K562 (cell line): ENCODE results near the gene DTL. TPM values are rescaled to one million over a fixed set of nuclear protein-coding genes. Genes with fewer than 3 reads are reported as not detected.

ENCODE experiments used
- ATAC-seq: fragments of 200-7000 bp; cut with Tn5 transposase; 3 replicates; pipeline ENCODE4 v1.9.1; 2020; ENCODE audit warnings: moderate library complexity
- BruUV-seq: library from RNA; stranded (reverse); fragments of 400-500 nt; replicated peaks from 2 replicates; lab custom pipeline; 2021; lab: Mats Ljungman, UMichigan
- CTCF ChIA-PET: fragments of 300-600 bp; formaldehyde crosslinking; extraction: SDS; loops from one replicate; lab custom pipeline; 2021; ENCODE audit warnings: low intra/inter-chr PET ratio; lab: Yijun Ruan, JAX
- POLR2A ChIA-PET: fragments of 300-600, 350-650 bp; sonication (Branson Sonifier 250); formaldehyde crosslinking; extraction: SDS; loops from one replicate; lab custom pipeline; 2021; ENCODE audit warnings: antibody characterized with exemption, inconsistent platforms; lab: Yijun Ruan, JAX
- DNase-seq, 4 experiments: peaks; one replicate each; pipeline versions ENCODE4 v3.0.0 to v3.0.0-alpha.2; 2011 to 2018; ENCODE audit warnings: low spot score in 3 of 4, mixed read lengths in 3 of 4; ENCODE audit errors: extremely low read depth in 1 of 4
- FAIRE-seq: peaks from 2 replicates; lab custom pipeline; 2011; peaks lifted over from hg19 to GRCh38; lab: Jason Lieb, UNC
- H2AFZ ChIP-seq: 2 replicates; pipeline ENCODE4 v1.6.0; 2011; ENCODE audit warnings: low read depth, low read length, control low read depth, inconsistent platforms
- H3K27ac ChIP-seq: fragments of 200-600 bp; 3 replicates; pipeline ENCODE4 v1.8.0; 2011; ENCODE audit warnings: low read depth, mild to moderate bottlenecking, control low read depth, inconsistent platforms, low read length, moderate library complexity, mixed read lengths; ENCODE audit errors: extremely low read depth
- H3K27me3 ChIP-seq, 2 experiments: fragments of 300-600 bp in 1 of 2; 2 replicates in 1 of 2; 3 replicates in 1 of 2; pipeline versions ENCODE4 v1.6.0 to v1.8.0; 2011; ENCODE audit warnings: inconsistent platforms in 2 of 2, low read length in 2 of 2, mild to moderate bottlenecking in 1 of 2, mixed read lengths in 1 of 2, moderate library complexity in 1 of 2; ENCODE audit not compliant: control insufficient read depth in 2 of 2, insufficient read depth in 2 of 2
- H3K36me3 ChIP-seq: fragments of 300-600 bp; 3 replicates; pipeline ENCODE4 v1.8.0; 2011; ENCODE audit warnings: mild to moderate bottlenecking, low read length, inconsistent platforms; ENCODE audit not compliant: control insufficient read depth, insufficient read depth
- H3K4me1 ChIP-seq, 2 experiments: fragments of 200-600 bp in 1 of 2; replicated peaks in 1 of 2; 2 replicates in 1 of 2; 3 replicates in 1 of 2; pipeline versions ENCODE4 v1.5.1 to v1.8.0; 2011; ENCODE audit warnings: inconsistent platforms in 2 of 2, low read length in 2 of 2, mild to moderate bottlenecking in 1 of 2, mixed read lengths in 1 of 2, moderate library complexity in 1 of 2; ENCODE audit not compliant: control insufficient read depth in 2 of 2, insufficient read depth in 2 of 2
- H3K4me2 ChIP-seq: 2 replicates; pipeline ENCODE4 v1.6.1; 2011; ENCODE audit warnings: low read length, control low read depth, inconsistent platforms, mixed read lengths; ENCODE audit not compliant: insufficient read depth
- H3K4me3 ChIP-seq: fragments of 200-600 bp; sonication (generic), shearing (Covaris generic); 2 replicates; pipeline ENCODE4 v1.5.1; 2016; ENCODE audit warnings: control low read depth, inconsistent platforms
- H3K79me2 ChIP-seq: fragments of 200-600 bp; 3 replicates; pipeline ENCODE4 v1.8.0; 2011; ENCODE audit warnings: low read length, inconsistent platforms; ENCODE audit not compliant: control insufficient read depth, insufficient read depth
- H3K9ac ChIP-seq, 2 experiments: 2 replicates each; pipeline versions ENCODE4 v1.6.0 to v1.6.1; 2011; ENCODE audit warnings: low read depth in 2 of 2, low read length in 2 of 2, control low read depth in 1 of 2, inconsistent platforms in 1 of 2, mild to moderate bottlenecking in 1 of 2, mixed read lengths in 1 of 2; ENCODE audit not compliant: insufficient read depth in 1 of 2
- H3K9me1 ChIP-seq: one replicate; pipeline ENCODE4 v1.6.0; 2011; ENCODE audit warnings: inconsistent platforms, mild to moderate bottlenecking, low read length, moderate library complexity; ENCODE audit not compliant: control insufficient read depth, insufficient read depth
- H3K9me3 ChIP-seq: replicated peaks from 2 replicates; pipeline ENCODE4 v1.5.1; 2011; ENCODE audit warnings: low read depth, low read length, inconsistent platforms; ENCODE audit not compliant: control insufficient read depth, insufficient read depth
- H4K20me1 ChIP-seq: replicated peaks from 2 replicates; pipeline ENCODE4 v1.6.1; 2011; ENCODE audit warnings: low read length, inconsistent platforms, mixed read lengths; ENCODE audit not compliant: control insufficient read depth, insufficient read depth
- ESRRA ChIP-seq: fragments of 450-650 bp; IDR thresholded peaks from 2 replicates; pipeline ENCODE4 v1.6.1; 2014; ENCODE audit warnings: low read depth, mild to moderate bottlenecking, moderate library complexity, borderline replicate concordance
- GTF3C2 ChIP-seq: IDR thresholded peaks from 3 replicates; pipeline ENCODE4 v1.6.1; 2011; ENCODE audit warnings: borderline replicate concordance, mild to moderate bottlenecking, moderate library complexity; ENCODE audit not compliant: insufficient read length; ENCODE audit errors: extremely low read depth
- HNRNPUL1 ChIP-seq: fragments of 200-400 bp; formaldehyde crosslinking; IDR thresholded peaks from 2 replicates; pipeline ENCODE4 v1.6.1; 2017; ENCODE audit warnings: low read length
- SPI1 ChIP-seq: IDR thresholded peaks from 2 replicates; pipeline ENCODE4 v1.6.1; 2011; ENCODE audit warnings: low read depth, low read length, control low read depth, borderline replicate concordance
- THAP12 ChIP-seq: fragments of 250-450 bp; sonication (Bioruptor Pico); IDR thresholded peaks from 2 replicates; pipeline ENCODE4 v1.9.0; 2021; ENCODE audit warnings: mild to moderate bottlenecking, inconsistent platforms
- TRIM25 ChIP-seq: fragments of 450-650 bp; IDR thresholded peaks from 2 replicates; pipeline ENCODE4 v1.7.0; 2016; ENCODE audit warnings: borderline replicate concordance
- ZFP1 ChIP-seq: fragments of 450-650 bp; formaldehyde crosslinking; IDR thresholded peaks from 2 replicates; pipeline ENCODE4 v1.4.0; 2020; ENCODE audit warnings: mild to moderate bottlenecking, mixed read lengths
- WGBS: fragments of 100-300 bp; shearing (Covaris generic); methylation state at CpG from one replicate; pipeline ENCODE4 v1.1.6; 2016; ENCODE audit warnings: low coverage, mixed read lengths; ENCODE audit not compliant: insufficient coverage; ENCODE audit errors: missing lambda C conversion rate; 5-methylcytosine and 5-hydroxymethylcytosine counted together
- in situ Hi-C: fragments of 300-500 bp; cut with MboI; formaldehyde crosslinking; loops from 4 replicates; pipeline ENCODE4 v1.15.0; 2018; ENCODE audit warnings: inconsistent platforms, mixed read lengths
- intact Hi-C: fragments of 100-400 bp; cut with micrococcal nuclease; formaldehyde crosslinking; loops from 2 replicates; pipeline ENCODE4 v1.14.2; 2022
- polyA plus RNA-seq, 8 experiments: library from polyadenylated mRNA; depleted of rRNA in 4 of 8; stranded (reverse) in 5 of 8; unstranded in 3 of 8; fragments of >200 nt; fragmentation: Nextera tagmentation in 2 of 8; fragmentation: Illumina TruSeq in 1 of 8; extraction: Ambion mirVana in 2 of 8; extraction: Trizol in 1 of 8; gene quantifications; 2 replicates each; pipeline versions ENCODE4 v1.2.1 to v1.2.3, GENCODE V29; 2011 to 2014; ENCODE audit warnings: inconsistent platforms in 1 of 8, missing spikeins in 1 of 8
- total RNA-seq, 7 experiments: library from RNA; depleted of rRNA in 6 of 7; stranded (reverse); fragments of >200 nt in 6 of 7; fragmentation: Illumina TruSeq in 2 of 7; extraction: Trizol in 2 of 7; gene quantifications; 2 replicates each; pipeline versions ENCODE4 v1.2.1 to v1.2.3, GENCODE V29; 2011 to 2021; ENCODE audit warnings: low replicate concordance in 1 of 7

Gene DTL
- total and polyA plus RNA-seq, 9 of the 15 experiments (the other 6 are each of a cell fraction or from before 2014, with no cell fraction given) = 38.3 to 81.0 (median 63.2) TPM

GRCh38 chr1:212106286-212106792, 70.8 kb downstream of the DTL start (continued):
- TF ChIP-seq GTF3C2 (no peak), TRIM25 (no peak), ZFP1 (no peak), HNRNPUL1 (no peak)
- TF ChIP-seq, all 486 proteins: peak for 0

- in situ Hi-C loops (no loop called here), intact Hi-C loops (no loop called here)
- Histone ChIP-seq H3K79me2 (no peaks in the 10 kb centered on the region), H2AFZ (no peak overlapping the region), H3K4me3 (no peak overlapping the region), H4K20me1 (no peaks in the 10 kb centered on the region), H3K9me3 (no peaks in the 10 kb centered on the region), H3K36me3 (peaks cover 88% of the 10 kb centered on the region), H3K27me3 (no peaks in the 10 kb centered on the region), H3K9me1 (no peaks in the 10 kb centered on the region), H3K4me2 (no peak overlapping the region), H3K9ac (no peak overlapping the region), H3K27ac (no peak overlapping the region), H3K4me1 (peaks cover 0 to 21% of the 10 kb centered on the region in 2 experiments; a peak in 3 of 5 replicates)
- TF ChIP-seq THAP12 (CRISPR knock-in tag) (no peak), ESRRA (no peak), SPI1 (no peak)
- no TSS peak for BruUV-seq
- 93% methylated on average over 3 of the region's 3 CpGs for WGBS
- DNase-seq (no peak), FAIRE-seq (no peak), ATAC-seq (no peak)
- ChIA-PET POLR2A (interaction anchor here (0.7 to 1.2 kb wide), 5 partner anchors 12 to 346 kb away, joined by 3 to 6 read pairs (median 3); no protein-coding TSS in a partner anchor), CTCF (no interaction called here)
These were observed 71.9 kb downstream of the DTL start for GRCh38 chr1:212107481-212107880.
